ENCODE data around the gene PRKCQ. TPM values are rescaled to one million over a fixed set of nuclear protein-coding genes. Genes with fewer than 3 reads are reported as not detected.
"Not testable (repeated sequence)": the region's sequence is repeated elsewhere in the genome, so short reads cannot be mapped to it uniquely, and the experiment has no call there.

PRKCQ gene
- total RNA-seq, 1 experiment from 2014 or later = 0.16 TPM

DNA sequence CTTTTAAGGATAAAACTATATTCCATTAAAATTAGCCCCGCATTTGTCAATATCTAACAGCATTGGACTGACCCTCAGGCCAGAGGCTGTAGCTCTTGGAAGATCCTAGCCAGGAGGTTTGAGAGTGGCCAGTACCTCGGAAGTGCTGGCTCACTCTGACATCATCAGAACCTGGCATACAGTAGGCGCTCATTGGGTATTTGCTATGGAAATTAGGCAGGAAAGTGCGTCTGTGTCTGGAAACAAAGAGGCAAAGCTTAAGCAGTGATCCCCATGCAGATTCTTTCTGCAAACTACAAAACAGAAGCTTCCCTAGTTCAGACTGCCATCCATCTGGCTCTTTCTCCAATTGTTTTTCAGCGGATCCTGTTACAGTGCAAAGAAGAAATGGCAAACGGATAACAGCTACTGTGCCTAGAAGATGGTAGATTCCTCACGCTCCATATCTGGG is 1.7 kb upstream of the PRKCQ start:
- H3K36me3 ChIP-seq = no peaks in the 10 kb centered on the region
- no peaks in the 10 kb centered on the region for H3K9me3 ChIP-seq
- H3K4me3 ChIP-seq = no peak overlapping the region
- no peak for DNase-seq
- peaks cover 25% of the 10 kb centered on the region for H3K27me3 ChIP-seq

DNA sequence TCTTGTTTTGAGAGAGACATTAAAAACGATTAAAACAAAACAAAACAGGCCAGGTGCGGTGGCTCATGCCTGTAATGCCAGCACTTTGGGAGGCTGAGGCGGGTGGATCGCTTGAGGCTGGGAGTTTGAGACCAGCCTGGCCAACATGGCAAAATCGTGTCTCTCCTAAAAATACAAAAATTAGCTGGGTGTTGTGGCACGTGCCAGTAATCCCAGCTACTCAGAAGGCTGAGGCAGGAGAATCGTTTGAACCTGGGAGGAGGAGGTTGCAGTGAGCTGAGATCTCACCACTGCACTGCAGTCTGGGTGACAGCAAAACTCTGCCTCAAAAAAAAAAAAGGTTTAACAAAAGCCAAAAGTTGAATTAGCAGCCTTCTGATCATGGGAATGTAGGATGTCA is 1.1 kb upstream of the PRKCQ start:
- DNase-seq, H3K36me3 ChIP-seq, H3K9me3 ChIP-seq: not testable (repeated sequence)
- peaks cover 30% of the 10 kb centered on the region for H3K27me3 ChIP-seq
- peak overlapping the region; percentile 80 for H3K4me3 ChIP-seq

DNA sequence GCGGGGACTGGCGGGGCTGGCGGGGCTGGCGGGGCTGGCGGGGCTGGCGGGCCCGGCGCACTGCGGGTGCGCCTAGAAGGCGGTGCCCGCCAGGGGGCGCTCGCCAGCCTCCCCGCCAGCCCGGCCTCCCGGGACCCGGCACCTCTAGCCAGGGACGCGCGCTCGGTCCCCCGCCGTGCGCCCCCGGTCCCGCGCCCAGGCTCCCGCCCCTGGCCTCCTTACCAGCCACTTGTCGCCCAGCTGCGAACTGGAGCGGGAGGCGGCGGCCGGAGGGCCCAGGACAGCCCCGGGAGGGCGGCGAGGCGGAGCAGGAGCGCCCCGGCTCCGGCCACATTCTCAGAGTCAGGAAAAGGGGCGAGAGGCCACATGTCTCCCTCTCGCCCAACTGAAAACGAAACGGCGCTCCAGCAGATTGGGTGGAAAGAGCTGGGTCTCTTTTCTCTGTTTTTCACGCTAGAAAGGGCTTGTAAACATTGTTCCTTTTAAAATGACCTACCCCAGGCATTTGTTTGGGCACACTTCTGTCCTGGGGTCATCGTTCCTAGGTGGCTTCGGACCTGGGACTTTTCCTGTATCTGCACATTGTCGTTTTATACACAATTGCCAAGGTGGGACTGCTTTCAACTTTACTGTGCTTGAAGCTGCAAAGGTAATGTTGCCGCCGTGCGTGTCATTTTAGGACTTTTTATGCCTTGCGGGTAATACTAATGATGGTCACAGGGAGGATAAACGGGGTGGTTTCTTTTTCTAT is 378 bp upstream of the PRKCQ start:
- peak; percentile 68 for DNase-seq
- Histone ChIP-seq H3K9me3 (no peaks in the 10 kb centered on the region), H3K4me3 (peak overlapping the region; percentile 80), H3K27me3 (peaks cover 36% of the 10 kb centered on the region), H3K36me3 (no peaks in the 10 kb centered on the region)

DNA sequence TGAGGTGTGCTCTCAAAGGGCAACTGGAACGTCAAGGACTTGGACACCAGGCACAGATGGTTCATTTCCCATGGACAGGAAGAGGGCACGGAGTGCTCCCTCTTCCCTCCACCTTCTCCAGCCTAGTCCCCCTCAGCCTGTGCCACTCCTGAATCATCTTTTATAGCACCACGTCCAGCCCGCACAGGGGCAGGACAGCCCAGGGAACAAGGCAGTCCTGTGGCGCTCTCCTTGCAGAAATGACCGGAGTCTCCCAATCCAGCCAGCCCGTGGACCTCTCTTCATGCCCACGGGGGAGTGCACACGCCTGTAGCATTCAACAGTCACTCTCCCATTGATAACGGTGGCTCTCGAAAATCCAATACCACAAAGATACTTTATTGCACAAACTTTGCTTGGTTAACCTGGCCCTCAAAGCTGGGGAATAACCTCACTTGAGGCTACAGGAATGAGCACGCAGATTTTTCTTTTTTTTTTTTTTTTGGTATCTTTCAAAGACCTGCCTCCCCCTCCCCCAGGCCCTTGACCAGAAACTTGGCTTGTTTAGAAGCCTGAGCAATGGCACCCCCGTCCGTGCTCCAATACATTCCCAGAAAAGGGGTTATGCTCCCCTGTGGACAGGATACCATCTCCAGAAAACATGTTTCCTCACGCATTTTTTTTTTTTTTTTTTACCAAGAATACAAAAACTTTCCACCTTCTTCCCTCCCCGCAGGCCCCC is 733 bp downstream of the PRKCQ start:
- Histone ChIP-seq H3K36me3 (no peaks in the 10 kb centered on the region), H3K9me3 (no peaks in the 10 kb centered on the region), H3K4me3 (peak overlapping the region; percentile 80), H3K27me3 (peaks cover 38% of the 10 kb centered on the region)
- no peak for DNase-seq

DNA sequence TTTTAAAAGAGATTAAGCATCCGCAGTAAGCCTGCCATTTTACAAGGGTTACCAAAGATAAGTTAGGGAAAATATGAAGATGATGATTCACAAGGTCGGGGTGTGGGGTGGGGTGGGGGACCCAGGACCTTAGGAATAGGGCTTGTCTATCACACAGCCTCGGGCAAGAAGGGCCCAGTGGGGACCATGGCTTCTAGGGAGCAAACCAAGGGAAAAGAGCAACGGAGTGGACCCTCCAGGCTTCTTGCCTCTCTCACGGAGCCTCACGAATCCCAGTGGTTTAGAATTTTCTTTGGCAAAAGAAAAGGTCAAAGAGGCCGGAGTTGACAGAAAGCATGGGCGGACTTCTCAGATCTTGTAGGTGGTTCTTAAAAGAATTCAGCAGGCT is 1.3 kb downstream of the PRKCQ start:
- no peak overlapping the region for H3K4me3 ChIP-seq
- DNase-seq = no peak
- H3K36me3 ChIP-seq = no peaks in the 10 kb centered on the region
- peaks cover 38% of the 10 kb centered on the region for H3K27me3 ChIP-seq
- no peaks in the 10 kb centered on the region for H3K9me3 ChIP-seq

DNA sequence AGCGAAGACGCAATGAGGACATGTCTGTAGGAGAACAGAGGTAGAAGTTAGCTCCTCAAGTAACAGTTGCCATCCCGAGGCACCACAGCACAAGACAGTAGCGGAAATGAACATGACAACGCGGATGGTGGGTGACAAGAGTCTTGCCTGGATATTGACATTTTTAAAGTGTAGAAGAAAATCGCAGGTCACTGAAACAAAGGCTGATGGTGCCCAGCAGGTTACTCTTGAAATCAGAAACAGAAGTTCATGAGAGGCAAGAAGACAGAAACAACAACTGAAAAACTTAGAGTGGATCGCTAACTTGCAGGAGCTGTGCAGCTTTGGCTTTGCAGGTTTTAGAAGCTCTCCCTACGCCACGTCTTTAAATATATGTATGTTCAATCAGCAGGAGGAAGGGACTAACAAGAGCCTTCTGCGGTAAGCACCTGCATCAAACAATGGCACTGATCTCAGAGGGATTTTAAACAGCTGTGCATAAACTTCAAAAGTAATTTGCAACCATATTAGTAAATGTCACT is 1.8 kb downstream of the PRKCQ start:
- H3K4me3 ChIP-seq = no peak overlapping the region
- H3K27me3 ChIP-seq = peaks cover 38% of the 10 kb centered on the region
- no peak for DNase-seq
- H3K9me3 ChIP-seq = no peaks in the 10 kb centered on the region
- H3K36me3 ChIP-seq = no peaks in the 10 kb centered on the region

DNA sequence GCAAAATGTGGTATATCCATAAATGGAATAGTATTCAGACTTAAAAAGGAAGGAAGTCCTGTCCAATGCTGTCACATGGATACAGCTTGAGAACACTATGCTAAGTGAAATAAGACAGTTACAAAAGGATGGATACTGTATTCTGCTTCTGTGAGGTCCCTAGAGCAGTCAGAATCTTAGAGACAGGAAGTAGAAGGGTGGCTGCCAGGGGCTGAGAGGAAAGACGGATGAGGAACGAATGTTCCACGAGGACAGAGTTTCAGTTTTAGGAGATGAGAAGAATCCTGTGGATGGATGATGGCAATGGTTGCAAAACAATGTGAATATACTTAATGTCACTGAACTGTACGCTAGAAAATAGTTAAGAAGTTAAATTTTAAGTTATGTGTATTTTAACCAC is 3.8 kb downstream of the PRKCQ start:
- no peak for DNase-seq
- peaks cover 38% of the 10 kb centered on the region for H3K27me3 ChIP-seq
- H3K36me3 ChIP-seq = no peaks in the 10 kb centered on the region
- H3K9me3 ChIP-seq = no peaks in the 10 kb centered on the region
- H3K4me3 ChIP-seq = no peak overlapping the region

DNA sequence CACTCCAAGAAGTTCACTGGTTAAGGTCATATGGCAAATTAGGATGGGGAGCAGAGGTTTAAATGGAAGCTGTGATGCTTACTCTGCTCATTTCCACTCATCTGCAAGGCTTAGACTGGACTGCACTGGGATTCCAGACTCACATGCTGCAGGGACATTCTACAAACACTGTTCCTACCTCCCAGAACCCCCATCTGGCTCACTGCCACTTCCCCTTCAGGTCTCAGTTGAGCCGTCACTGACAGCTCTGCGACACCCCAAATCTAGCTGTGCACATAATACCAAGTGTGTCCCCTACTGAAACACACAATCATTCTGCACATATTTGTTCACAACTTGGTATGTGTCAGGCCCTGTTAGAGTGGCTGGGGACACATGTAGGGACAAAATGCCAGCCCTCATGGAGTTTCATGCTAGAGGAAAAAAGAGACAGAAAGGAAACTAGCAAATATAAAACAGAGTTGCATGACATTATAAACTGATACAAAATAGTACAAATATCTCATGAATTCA is 5.4 kb downstream of the PRKCQ start:
- no peak for DNase-seq
- Histone ChIP-seq H3K27me3 (peaks cover 38% of the 10 kb centered on the region), H3K9me3 (no peaks in the 10 kb centered on the region), H3K36me3 (no peaks in the 10 kb centered on the region), H3K4me3 (no peak overlapping the region)

DNA sequence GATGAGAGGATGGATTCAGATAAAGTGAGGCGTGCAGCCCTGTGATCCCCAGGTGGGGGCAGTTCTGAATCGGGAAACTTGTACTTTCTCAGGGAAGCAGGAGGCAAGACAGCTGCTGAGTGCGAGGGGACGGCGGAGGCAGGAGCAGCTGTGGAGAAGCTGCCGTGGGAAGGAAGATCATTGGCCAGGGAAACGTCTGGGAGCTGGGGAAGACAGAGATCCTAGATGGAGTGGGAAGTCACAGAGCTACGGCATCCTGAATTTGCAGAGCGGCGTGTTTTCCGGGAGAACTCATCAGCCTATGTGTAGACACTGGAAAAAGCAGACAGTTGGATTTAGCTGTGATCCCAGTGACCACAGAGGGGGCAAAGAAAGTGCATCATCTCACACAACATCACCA is 9.2 kb downstream of the PRKCQ start:
- no peak for DNase-seq
- H3K36me3 ChIP-seq = no peaks in the 10 kb centered on the region
- H3K4me3 ChIP-seq = no peak overlapping the region
- H3K9me3 ChIP-seq = no peaks in the 10 kb centered on the region
- H3K27me3 ChIP-seq = peaks cover 15% of the 10 kb centered on the region; the same call in 1 of the 2 replicates

DNA sequence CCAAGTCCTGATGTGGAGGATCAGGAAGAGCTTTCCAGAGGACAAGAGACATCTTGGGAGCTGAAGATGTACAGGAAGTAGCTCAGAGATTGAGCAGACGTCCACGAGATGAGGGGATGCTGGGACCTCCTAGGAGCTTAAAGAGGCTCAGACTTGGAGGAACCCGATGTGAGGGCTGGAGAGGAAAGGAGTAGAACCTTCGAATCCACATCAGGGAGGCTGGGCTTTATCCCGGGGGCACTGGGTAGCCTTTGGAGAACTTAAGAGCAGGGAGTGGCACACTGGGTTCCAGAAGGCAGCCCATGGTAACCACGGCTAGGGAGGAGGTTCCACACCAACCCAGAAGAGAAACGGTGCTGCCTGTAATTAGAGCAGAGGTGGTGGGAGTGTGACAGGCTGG is 10.8 kb downstream of the PRKCQ start:
- no peaks in the 10 kb centered on the region for H3K9me3 ChIP-seq
- no peak for DNase-seq
- peaks cover 16% of the 10 kb centered on the region for H3K27me3 ChIP-seq
- H3K4me3 ChIP-seq = no peak overlapping the region
- H3K36me3 ChIP-seq = no peaks in the 10 kb centered on the region

DNA sequence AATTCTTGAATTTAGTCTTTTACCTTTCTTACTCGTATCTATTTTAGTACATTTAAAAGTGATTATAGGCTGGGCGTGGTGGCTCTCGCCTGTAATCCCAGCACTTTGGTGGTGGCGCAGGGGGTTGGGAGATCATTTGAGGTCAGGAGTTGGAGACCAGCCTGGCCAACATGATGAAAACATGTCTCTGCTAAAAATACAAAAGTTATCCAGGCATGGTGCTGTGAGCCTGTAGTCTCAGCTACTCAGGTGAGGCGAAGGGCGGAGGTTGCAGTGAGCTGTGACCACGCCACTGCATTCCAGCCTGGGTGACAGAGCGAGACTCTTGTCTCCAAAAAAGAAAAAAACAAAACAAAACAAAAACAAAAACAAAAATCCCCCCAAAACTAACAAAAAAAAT is 12.2 kb downstream of the PRKCQ start:
- Histone ChIP-seq H3K36me3 (no peaks in the 10 kb centered on the region), H3K9me3 (no peaks in the 10 kb centered on the region), H3K27me3 (peaks cover 16% of the 10 kb centered on the region), H3K4me3 (no peak overlapping the region)
- no peak for DNase-seq

DNA sequence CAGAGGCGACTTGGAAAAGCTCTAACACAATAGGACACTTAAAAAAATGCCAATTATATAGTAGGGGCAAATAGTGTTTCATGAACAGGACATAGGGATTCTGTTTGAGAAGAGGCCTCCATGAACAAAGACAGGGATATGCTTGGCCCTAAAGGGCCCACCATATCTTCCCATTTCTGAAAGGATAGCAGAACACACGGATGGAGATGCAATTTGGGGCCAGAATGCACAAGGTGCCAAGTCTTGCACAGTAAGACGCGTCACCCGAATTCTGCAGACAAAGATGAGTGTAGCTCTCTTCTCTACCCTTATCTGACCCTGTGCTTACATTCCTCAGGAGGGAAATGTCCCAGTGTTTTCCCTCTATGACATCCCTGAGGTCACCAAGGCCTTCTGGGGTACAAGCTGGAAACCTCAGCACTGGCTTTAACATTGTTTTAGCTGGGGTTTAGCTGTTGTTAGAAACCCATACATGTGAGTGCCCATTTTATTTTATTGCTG is 12.8 kb downstream of the PRKCQ start:
- Histone ChIP-seq H3K4me3 (no peak overlapping the region), H3K9me3 (no peaks in the 10 kb centered on the region), H3K36me3 (no peaks in the 10 kb centered on the region), H3K27me3 (peaks cover 16% of the 10 kb centered on the region)
- DNase-seq = no peak

DNA sequence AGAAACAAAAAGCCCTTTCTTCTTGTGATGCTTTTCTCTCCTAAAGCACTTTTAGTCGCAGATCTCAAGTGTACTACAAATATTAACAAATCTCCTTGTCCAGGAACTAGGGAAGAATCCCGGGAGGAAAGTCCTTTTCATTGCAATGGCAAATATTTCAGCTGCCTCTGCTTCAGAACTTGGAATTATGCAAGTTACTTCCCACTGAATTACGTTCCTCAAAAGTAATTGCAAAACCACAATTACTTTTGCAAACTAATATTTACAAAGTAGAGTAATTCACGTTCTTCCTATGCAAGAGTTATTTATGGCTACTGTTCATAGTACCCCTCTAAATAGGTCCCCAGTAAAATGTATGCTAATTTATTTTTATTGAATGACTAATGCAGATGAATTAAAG is 14.5 kb downstream of the PRKCQ start:
- no peak overlapping the region for H3K4me3 ChIP-seq
- H3K9me3 ChIP-seq = no peaks in the 10 kb centered on the region
- peaks cover 19% of the 10 kb centered on the region for H3K27me3 ChIP-seq
- H3K36me3 ChIP-seq = no peaks in the 10 kb centered on the region
- no peak for DNase-seq

DNA sequence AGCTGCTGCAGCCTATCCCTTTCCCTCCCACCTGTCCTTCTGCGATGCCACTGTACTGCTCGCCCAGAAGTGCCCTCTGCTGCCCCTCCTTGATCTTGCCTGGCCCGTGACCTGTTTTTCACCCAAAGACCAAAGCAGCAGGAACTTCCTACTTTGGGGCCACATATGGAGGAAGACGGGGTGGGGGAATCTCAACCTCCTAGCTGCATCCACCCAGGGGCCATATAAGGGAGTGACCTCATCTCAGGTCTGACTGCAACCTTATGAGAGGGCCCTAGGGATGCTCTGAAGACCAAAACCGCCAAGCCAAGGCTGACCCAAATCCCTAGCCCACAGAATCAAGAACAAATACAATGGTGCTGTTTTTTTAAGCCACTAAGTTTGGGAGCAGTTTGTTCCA is 15.7 kb downstream of the PRKCQ start:
- H3K36me3 ChIP-seq = no peaks in the 10 kb centered on the region
- no peak for DNase-seq
- no peaks in the 10 kb centered on the region for H3K9me3 ChIP-seq
- peaks cover 17% of the 10 kb centered on the region for H3K27me3 ChIP-seq
- H3K4me3 ChIP-seq = no peak overlapping the region

DNA sequence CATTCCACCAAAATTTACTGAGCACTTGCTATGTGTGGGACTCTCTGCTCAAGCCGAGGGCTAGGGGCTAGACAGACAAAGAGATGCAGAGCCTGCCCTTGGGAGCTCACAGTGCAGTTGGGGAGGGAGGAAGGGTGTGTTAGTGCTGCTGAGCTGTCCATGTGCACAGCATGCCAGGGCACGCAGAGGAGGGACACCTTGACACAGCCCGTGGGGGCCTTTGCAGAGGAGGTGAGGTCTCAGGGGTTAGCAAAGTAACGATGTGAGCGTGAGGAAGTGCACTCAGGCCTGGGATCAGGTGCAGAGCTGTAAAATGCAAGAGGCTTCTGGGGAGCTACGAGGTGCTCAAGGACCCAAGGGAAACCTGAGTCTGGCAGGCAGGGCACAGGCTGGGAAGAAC is 16.3 kb downstream of the PRKCQ start:
- no peak for DNase-seq
- peaks cover 13% of the 10 kb centered on the region for H3K27me3 ChIP-seq

DNA sequence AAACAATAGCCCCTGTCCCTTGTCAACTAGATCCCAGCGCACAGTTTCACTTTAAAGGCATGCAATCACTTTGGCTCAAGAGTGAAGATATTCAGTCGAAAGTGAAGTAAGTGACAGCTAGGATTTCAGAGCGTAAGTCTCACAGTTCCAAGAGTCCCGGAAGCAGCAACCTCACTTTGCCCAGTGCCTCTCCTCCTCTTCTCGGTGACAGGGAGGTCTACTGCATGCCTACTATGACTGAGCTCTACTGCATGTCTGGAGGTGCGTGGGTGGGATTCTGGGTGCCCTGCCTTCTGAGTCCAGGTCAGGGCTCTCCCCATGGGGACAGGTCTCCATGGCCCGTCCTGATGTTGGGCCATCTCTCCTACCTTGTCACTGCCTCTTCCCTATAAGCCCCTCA is 17.0 kb downstream of the PRKCQ start:
- Histone ChIP-seq H3K27me3 (peaks cover 14% of the 10 kb centered on the region), H3K36me3 (no peaks in the 10 kb centered on the region), H3K4me3 (no peak overlapping the region), H3K9me3 (no peaks in the 10 kb centered on the region)
- no peak for DNase-seq

More for the DNA sequence above, 16.3 kb downstream of the PRKCQ start:
- Histone ChIP-seq H3K9me3 (no peaks in the 10 kb centered on the region), H3K36me3 (no peaks in the 10 kb centered on the region), H3K4me3 (no peak overlapping the region)

DNA sequence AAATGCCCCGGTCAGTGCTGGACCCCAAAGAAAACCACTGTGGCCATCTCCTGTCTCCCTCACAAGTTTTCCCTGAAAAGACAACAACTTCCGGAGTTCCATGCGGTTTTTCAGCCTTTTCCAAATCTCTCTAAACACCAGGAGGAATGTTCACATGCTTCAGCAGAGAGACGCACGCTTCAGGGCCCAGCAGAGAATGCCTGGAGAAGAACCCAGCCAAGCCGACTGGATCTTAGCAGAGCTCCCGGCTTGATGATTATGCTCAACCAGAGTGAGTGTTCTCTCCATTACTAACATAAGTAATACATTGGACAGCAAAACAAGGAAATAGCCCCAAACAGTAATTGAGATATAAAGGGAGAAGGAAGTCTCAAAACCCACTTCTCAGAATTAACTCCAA is 17.9 kb downstream of the PRKCQ start:
- Histone ChIP-seq H3K36me3 (no peaks in the 10 kb centered on the region), H3K4me3 (no peak overlapping the region), H3K9me3 (no peaks in the 10 kb centered on the region), H3K27me3 (peaks cover 19% of the 10 kb centered on the region)
- no peak for DNase-seq

Data from MG63 (cell line).